IPS-11a (cell line): ENCODE results near the gene SPATS1.
A peak's percentile ranks its signal among the peaks of the same experiment; 100 is the strongest.

ENCODE experiments used
- H3K4me3 ChIP-seq: one replicate; pipeline ENCODE4 v1.5.1; 2013; ENCODE audit warnings: low read depth, low read length, control low read depth

The SPATS1 gene

GRCh38 chr6:44342489-44342888 is at the start of gene SPATS1:
Gene SPATS1, plus strand, starts transcription at chr6:44342650. Its CDS starts 446 bp downstream, at chr6:44343096.
- H3K4me3 ChIP-seq, result no peak within 1 kb of the TSS

- no peak overlapping the region for H3K4me3 ChIP-seq
Observed at GRCh38 chr6:44292661-44293365, 49.6 kb upstream of the SPATS1 start.

- no peak overlapping the region for H3K4me3 ChIP-seq
Observed at GRCh38 chr6:44294832-44295791, 47.3 kb upstream of the SPATS1 start.

GRCh38 chr6:44297063-44298038 is 45.1 kb upstream of the SPATS1 start:
- peak overlapping the region; percentile 67 for H3K4me3 ChIP-seq

GRCh38 chr6:44298055-44298803 is 44.2 kb upstream of the SPATS1 start:
- H3K4me3 ChIP-seq, result peak overlapping the region; percentile 67

GRCh38 chr6:44298864-44299263 is 43.6 kb upstream of the SPATS1 start:
- H3K4me3 ChIP-seq, result no peak overlapping the region

GRCh38 chr6:44300292-44300823 is 42.1 kb upstream of the SPATS1 start:
- no peak overlapping the region for H3K4me3 ChIP-seq

- H3K4me3 ChIP-seq, result no peak overlapping the region
Observed at GRCh38 chr6:44301106-44301505, 41.3 kb upstream of the SPATS1 start.

- H3K4me3 ChIP-seq, result no peak overlapping the region
Observed at GRCh38 chr6:44301782-44302564, 40.5 kb upstream of the SPATS1 start.

GRCh38 chr6:44302856-44303255 is 39.6 kb upstream of the SPATS1 start:
- H3K4me3 ChIP-seq, result no peak overlapping the region

- no peak overlapping the region for H3K4me3 ChIP-seq
Observed at GRCh38 chr6:44303842-44304241, 38.6 kb upstream of the SPATS1 start.

- H3K4me3 ChIP-seq, result no peak overlapping the region
Observed at GRCh38 chr6:44304282-44305199, 37.9 kb upstream of the SPATS1 start.

GRCh38 chr6:44305200-44305725 is 37.2 kb upstream of the SPATS1 start:
- H3K4me3 ChIP-seq, result no peak overlapping the region

- no peak overlapping the region for H3K4me3 ChIP-seq
Observed at GRCh38 chr6:44306710-44307109, 35.7 kb upstream of the SPATS1 start.

GRCh38 chr6:44307217-44307616 is 35.2 kb upstream of the SPATS1 start:
- no peak overlapping the region for H3K4me3 ChIP-seq

GRCh38 chr6:44309092-44309491 is 33.4 kb upstream of the SPATS1 start:
- H3K4me3 ChIP-seq, result no peak overlapping the region

- no peak overlapping the region for H3K4me3 ChIP-seq
Observed at GRCh38 chr6:44309631-44310030, 32.8 kb upstream of the SPATS1 start.

- H3K4me3 ChIP-seq, result no peak overlapping the region
Observed at GRCh38 chr6:44310241-44310640, 32.2 kb upstream of the SPATS1 start.
